GM10266 (cell line): ENCODE data around the gene SLC6A8.

Experiments used
- DNase-seq: peaks from one replicate; pipeline ENCODE4 v3.0.0; 2012; ENCODE audit errors: extremely low spot score
- TF ChIP-seq, protein P1 (sequence below): IDR thresholded peaks from 2 replicates; pipeline ENCODE4 v1.5.1; 2012; ENCODE audit warnings: mild to moderate bottlenecking, low read depth; ENCODE audit not compliant: control insufficient read depth, insufficient read depth; ENCODE audit errors: missing control alignments

SLC6A8 gene

DNA sequence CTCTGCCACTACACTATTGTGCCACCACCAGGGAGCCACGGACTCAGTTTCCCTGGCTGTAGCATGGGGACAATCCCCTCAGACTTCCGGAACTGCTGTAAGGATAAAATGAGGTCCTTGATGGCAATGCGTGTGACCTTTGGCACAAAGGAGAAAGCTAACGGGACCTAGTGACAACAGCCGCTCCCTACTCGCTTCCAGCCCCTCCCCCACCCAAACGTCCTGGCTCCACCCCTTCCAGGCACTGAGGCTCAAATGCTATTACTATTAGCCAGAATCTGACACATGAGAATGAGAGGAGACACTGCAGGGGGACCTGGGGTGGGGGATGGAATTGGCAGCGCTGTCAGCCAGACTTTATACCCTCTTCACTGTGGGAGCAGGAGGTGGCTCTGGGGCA, 46.1 kb upstream of the SLC6A8 start:
- DNase-seq = no peak
- TF ChIP-seq, protein P1, sequence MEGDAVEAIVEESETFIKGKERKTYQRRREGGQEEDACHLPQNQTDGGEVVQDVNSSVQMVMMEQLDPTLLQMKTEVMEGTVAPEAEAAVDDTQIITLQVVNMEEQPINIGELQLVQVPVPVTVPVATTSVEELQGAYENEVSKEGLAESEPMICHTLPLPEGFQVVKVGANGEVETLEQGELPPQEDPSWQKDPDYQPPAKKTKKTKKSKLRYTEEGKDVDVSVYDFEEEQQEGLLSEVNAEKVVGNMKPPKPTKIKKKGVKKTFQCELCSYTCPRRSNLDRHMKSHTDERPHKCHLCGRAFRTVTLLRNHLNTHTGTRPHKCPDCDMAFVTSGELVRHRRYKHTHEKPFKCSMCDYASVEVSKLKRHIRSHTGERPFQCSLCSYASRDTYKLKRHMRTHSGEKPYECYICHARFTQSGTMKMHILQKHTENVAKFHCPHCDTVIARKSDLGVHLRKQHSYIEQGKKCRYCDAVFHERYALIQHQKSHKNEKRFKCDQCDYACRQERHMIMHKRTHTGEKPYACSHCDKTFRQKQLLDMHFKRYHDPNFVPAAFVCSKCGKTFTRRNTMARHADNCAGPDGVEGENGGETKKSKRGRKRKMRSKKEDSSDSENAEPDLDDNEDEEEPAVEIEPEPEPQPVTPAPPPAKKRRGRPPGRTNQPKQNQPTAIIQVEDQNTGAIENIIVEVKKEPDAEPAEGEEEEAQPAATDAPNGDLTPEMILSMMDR = no peak

DNA sequence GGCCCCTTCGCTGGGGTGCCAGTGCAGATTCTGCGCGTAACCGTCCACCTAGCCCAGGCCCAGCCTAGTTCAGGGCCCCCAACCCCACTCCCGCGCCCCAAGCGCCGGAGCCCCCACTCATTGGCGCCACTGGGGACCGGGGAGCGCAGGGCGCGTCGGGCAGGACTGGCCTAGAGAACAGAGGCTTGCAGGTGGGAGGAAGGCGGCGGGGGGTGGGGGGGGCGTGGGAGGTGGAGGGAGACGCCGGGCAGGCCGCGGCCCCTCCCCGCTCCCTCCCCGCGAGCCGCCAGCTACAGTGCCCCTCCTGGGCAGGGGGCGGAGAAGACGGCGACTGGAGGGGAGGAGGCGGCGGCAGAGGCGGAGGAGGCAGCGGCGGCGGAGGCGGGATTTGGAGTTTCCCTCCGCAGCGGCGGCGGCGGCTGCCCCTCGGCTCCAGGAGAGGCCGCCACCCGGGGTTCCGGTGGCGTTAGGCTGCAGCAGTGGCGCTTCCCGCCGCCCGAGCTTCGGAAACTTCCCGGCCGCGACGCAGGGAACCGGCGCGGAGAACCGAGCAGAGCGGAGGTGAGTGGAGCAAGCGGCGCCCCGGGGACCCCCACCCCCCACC, 45.6 kb upstream of the SLC6A8 start:
- DNase-seq = no peak
- TF ChIP-seq, protein P1 = no peak

DNA sequence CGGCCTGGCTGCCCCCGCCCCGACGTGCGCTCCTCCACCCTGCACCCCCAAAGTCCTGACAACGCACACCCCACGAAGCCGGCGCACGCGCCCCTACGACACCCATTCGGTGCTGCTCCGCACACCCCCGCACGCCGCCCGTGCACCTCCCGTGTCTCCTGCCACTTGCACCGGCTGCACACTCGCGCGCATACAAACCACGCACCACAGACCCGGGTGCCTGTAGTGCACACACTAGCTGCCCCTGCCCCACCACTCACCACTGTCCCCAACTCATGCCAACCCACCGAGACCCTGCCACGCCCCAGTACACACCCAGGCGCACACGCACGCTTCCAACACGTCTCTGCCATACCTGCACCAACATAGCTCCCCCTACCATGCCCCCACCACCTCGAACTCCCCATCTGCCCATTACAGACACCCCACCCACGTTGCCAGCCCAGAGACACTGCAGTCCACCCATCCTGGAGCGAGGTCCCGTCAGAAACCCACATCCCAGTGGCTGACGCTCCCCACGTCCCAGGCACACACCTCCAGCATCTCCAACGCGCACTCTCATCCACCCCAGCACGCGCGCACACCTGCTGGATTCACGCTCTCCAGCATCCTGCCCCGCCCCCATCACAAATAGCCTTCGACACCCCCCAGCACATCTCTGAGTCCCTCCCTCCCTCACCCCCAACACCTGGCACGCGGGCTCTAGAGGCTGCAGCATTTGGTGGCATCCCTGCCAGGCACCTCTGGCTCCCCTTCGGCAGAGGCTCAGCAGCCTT, 44.9 kb upstream of the SLC6A8 start:
- TF ChIP-seq, protein P1 = no peak
- DNase-seq = no peak

DNA sequence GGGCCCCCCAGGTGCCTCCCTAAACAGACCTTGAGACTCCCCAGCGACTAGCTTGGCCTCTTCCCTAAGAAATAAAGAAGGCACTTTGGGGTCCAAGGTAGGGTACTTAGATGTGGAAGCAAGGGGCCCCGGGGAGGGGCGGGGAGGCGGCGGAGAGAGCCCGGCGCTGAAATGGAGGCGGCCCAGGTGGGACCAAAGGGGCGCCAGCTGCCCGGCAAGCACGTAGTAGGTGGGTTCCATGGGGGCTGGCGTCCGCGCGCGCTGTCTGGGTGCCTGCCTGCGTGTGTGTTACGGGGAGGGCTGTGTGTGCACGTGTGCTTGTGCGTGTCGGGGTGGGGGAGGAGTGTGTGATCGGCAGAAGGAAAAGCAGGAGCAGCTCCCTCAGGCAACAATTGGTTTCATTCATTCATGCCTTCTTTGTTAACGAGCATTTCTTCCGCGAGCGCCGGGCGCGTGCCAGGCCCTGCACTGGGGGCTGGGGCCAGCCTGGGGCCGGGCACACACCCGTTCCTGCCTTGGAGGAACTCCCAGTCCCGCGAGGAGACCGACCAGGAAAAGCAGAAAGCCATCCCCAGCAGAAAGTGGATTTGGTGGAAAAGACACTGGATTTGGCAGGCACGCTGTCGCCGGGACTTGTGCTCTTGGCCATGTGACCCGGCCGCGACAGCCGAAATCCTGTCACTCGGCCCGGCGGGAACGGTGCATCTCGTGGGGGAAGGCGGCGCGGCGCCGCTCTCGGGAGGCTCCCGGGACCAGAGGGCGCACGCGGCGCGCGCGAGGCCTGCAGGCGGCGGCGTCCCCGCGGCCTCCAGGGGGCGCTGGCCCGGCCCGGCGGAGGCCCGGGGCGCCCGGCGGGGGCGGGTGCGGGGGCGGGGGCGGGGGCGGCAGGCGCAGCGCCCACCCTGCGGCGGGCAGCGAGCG, 44.0 kb upstream of the SLC6A8 start:
- DNase-seq = peak; percentile 69
- TF ChIP-seq, protein P1 = peak; percentile 42

DNA sequence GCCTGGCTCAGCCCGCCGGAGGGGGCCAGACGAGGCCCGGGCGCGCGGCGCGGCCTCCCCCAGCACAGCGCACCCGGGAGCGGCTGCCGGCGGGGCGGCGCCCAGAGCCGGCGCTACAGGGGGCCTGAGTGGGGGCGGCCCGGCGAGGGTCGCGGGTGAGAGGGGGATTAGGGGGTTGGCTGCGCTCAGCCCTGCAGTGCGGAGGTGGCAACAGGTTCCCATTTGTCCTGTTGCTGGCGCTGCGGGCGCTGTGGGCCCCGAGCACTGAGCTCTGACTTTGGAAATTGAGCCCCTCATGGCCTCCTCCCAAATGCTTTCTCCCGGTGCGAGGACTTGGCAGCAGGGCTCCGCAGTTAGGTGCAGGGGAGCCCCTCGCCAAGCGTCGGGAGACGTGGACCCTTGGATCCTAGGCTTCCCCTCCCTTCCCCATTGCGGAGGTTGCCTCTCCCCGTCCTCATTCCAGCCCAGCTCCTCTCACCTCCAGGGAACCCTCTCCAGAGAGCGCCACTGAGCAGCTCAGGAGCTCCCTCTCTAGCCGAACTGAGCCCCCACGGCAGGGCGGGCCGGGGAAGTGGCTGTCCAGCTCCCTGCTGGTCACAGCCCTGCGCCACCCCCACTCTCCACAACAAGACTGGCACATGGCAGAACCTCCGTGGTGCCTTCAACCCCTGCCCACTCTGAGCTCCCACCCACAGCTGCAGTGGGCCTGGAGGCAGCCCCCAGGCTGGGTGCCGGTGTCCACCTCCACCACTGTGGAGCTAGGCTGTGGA, 43.2 kb upstream of the SLC6A8 start:
- TF ChIP-seq, protein P1 = no peak
- no peak for DNase-seq

DNA sequence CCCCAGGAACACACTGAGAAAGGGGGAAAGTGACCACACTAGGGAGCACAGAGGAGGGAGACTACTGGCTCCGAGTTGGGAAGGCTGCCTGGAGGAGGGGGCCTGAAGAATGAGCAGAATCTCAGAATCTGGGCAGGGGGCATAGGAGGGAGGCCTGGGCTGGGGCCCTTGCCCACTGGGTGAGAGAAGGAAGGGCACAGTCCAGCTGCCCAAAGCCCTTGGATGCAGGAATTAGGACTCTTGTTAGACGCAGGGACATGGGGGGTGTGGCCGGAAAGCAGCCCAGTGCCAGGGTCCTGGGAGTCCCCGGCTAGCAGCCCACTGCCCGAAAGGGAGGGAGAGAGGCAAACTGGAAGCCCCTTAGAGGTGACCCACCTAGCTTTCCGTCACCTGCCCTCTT, 42.6 kb upstream of the SLC6A8 start:
- no peak for DNase-seq
- TF ChIP-seq, protein P1 = no peak
